Stimulated activated CD8-positive, alpha-beta memory T cell treated with anti-CD3 and anti-CD28 coated beads, Interleukin-15, amount 100 ng/mL, for 48 hours (primary cell): ENCODE results near the gene WNT9B.

ENCODE experiments used
- DNase-seq, 2 donors: peaks; one replicate each; pipeline ENCODE4 v3.0.0-alpha.2; 2020; ENCODE audit warnings: low read depth in 2 of 2

The WNT9B gene

DNA sequence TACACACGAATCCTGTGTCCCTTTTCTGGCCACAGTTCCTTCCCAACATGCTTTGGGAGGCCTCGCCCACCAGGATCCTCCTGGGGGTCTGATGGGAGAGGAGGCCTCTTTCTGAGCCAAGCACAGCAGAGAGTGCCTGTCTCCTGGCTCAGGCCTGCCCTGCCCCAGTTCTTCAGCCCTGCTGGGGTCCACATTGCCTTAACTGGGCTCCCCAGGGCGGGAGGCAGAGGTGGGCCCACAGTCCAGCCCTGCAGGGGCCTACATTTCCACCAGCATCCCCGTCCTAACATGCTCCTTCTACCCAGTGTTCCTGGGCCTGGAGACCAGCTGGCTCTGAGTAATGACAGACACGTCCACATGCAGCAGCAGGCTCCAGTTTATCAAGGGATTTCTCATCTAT lies 29.6 kb downstream of the WNT9B start:
- no peak for DNase-seq

DNA sequence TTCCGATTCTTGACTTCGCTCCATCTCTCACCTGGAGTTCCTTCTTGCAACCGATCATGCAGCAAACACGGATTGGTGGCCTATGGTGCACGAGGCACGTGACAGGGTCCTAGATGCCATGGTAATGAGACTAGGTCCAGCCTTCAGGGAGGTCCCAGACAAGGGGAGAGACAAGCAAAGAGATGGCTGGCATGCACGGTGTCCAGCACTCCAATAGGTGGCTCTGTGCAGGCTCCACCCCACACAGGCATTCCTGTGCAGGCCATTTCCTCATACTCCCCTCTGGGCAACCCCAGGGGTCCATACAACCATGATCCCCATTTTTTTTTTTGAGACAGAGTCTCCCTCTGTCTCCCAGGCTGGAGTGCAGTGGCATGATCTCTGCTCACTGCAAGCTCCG lies 31.3 kb downstream of the WNT9B start:
- no peak for DNase-seq

DNA sequence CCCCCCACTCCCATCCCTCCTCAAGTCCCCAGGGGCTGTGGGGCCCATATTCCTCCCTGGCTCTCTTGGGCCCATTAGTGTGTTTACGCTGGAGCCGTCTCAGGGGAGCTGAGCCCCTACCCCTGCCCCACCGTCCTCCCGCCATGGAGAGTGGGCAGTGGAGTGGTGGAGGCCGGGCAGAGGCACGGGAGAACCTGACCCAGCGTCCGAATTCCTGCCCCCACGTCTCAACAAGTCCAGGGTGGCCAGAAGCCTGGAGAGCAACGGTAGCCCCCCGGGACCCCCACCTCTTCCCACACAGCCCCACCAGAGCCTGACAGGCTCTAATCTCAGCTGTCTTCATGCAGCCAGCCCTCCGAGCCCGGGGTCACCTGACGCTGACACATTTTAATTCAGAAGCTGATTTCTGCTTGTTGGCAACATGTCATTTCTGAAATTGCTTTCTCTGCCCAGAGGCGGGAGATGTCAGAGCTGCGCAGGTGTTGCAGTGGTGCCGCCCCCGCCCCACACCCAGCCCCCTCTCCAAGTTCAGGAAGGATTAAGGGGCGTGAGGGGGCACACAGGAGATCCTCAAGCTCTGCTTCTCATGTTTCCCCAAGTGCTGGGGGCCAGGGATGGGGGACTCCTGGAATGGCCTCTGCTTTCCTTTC lies 32.6 kb downstream of the WNT9B start:
- no peak for DNase-seq

- DNase-seq = no peak
These were observed 33.2 kb downstream of the WNT9B start for GRCh38 chr17:46884552-46884951.

DNA sequence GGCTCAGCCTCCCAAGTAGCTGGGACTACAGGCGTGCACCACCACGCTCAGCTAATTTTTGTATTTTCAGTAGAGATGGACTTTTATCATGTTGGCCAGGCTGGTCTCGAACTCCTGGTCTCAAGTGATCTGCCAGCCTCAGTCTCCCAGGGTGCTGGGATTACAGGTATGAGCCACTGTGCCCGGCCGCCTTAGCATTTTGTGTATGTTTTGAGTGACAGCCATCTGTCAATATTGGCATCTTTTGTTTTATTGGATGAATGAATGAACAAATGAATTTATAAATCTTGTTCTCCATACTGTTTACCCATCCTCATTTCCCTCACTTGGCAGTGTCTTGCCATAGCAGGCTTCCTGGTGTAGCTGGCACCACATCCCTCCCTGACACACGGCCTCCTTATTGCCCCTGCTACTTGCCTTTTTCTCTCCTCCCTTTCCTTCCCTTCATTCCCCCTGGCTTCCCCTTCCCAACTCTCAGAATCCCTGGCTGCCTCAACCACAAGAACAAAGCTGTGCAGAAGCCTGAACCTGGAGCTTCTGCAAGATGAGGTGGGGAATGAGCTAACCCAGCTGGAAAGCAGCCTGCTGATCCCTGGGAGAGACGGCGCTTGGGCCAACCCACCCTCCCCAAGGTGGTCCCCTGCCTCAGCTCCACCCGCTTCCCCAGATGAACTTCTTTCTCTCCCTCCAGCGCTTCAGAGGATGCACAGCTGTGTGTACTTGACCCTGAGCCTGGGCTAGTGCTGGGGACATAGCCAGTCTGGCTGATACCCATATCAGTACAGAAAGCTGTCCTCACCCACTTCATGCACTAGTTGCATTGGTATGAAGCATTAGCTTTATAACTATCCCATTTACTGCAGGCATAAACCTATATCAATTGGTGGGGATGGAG lies 34.3 kb downstream of the WNT9B start:
- DNase-seq = no peak

GRCh38 chr17:46886310-46886663 lies 34.9 kb downstream of the WNT9B start:
- no peak for DNase-seq

GRCh38 chr17:46887717-46888116 lies 36.3 kb downstream of the WNT9B start:
- no peak for DNase-seq

DNA sequence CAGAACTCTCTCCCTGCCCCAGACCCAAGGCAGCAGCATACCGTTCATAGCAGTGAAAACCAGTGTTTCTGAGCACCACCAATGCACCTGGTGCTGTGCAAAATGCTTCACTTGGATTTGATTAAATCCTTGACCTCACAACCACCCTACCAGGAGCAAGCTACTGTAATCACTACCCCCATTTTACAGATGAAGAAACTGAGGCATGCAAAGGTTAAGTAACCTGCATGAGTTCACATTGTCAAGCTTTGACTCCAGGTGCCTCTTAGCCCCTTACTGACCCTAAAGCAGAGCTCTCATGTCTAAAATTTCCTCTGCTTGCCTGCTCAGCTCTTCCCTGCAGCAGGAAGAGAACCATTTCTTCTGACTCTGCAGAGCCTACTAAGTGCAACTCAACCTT lies 37.3 kb downstream of the WNT9B start:
- no peak for DNase-seq

DNA sequence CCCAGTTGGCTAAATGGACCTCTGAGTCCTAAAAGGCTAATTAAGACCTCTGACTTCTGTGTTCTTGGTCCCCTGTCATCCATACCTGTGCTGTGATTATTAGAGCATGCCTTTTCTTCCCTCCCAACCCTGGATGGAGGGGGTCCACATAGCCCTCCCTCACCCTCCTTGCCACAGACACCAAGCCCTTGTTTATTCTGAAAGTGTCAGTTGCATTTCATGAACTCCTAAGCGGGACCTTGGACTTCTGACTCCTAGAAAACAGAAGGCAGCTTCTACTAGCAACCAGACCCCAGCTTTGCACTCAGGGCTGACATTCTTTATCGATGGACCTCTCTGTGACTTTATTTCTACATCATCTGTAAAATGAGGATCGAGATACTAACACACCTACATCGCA lies 38.1 kb downstream of the WNT9B start:
- DNase-seq = no peak

DNA sequence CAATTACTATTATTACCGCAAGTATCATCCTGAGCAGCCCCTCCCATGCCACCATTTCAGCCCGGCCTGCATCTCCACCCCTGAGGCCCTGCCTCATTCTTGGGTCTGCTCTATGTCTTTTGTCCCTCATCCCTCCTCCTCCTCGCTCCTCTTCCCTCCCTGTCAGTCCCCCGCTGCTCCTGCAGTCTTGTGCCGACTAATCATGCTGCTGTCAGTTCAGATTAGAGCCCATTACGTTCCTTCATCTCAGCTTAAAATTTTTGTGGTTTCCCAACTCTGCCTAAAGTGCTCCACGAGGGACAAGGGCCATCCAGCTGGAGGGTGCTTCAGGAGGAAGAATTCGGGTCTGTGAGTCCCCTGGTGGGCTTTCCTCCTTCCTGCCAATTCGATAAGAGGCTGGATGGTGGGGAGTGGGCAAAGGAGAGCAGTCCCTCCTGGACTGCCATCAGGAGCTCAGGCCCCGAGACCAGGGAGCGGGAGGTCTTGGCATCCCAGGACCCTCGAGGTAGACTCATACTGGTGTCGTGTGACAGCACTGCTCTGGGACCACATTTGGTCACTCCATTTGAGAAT lies 38.7 kb downstream of the WNT9B start:
- DNase-seq = no peak

DNA sequence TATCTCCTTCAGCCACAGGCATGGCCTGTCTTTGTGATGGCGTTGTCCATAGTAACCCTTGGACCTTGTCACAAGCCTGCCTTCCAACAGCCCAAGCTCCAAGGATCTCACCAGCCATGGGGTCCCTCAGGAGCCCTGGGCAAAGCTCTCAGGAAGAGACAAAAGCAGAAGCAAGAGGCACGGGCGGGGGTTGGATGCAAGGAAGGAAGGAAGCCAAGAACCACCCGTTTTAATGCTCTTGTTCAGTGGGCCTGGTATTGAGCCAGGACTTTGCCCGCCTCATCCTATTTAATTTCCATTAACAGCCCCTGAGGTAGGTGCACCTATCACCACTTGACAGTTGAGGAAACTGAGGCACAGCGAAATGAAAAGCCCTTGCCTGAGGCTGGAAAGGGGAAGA lies 39.3 kb downstream of the WNT9B start:
- DNase-seq = no peak

DNA sequence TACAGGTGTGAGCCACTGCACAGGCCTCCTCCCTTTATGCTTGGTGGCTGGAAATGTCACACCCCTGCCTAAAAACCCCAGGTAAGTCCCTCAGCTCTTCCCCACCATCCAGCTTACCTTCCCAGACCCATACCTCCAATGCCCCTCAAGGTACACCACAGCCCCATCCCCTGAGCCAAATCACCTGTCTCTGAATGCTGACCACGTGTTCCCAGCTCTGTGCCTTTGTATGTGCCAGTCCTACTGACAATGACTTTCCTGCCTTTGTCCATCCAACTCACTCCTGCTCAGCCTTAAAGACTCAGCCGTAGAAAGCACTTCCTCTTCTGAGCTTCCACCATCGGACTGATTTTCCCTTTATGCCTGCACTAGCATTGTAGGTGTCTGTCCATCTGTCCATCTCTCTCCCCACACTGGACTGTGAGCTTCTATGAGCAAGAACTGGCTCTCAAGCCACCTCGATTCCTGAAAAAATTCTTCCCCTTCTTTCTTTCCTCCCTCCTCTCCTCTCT lies 40.9 kb downstream of the WNT9B start:
- no peak for DNase-seq

- no peak for DNase-seq
These were observed 42.6 kb downstream of the WNT9B start for GRCh38 chr17:46894024-46894423.

GRCh38 chr17:46894476-46895151 lies 43.2 kb downstream of the WNT9B start:
- DNase-seq = no peak

DNA sequence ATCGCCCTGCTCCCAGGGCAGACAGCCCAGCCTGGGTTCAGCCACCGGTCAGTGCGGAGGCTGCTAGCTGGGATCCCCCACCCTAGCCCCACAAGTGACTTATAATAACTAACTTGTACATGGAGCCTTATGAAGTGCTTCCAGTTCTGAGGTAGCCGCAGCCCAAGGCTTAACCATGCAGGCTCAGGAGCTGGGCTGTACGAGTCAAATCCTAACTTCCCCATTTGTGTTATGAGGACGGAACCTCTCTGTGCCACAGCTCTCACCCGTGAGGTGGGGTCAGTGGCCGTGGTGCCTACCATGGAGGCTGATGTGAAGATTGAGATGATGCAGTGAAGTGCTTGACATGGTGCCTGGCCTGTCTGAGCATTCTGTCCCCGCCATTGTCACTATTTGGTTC lies 43.8 kb downstream of the WNT9B start:
- DNase-seq = no peak

DNA sequence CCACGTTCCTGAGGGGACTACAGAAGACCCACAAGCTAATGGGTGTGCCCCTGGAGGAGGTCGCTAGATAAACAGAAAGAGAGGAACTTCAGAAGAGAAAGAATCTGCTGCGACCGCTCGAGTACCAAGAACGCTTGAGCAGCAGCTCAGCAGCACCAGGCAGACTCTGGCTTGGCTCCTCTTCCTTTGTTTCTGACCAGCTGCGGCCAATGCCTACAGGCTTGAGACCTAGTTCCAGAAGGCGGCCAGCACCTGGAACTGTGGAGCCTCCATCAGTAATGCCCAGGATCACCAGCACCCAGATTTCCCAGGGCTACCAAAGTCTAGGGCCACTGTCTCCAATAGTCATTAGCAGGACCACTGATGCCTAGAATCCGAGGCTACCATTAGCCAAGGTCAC lies 45.6 kb downstream of the WNT9B start:
- no peak for DNase-seq

DNA sequence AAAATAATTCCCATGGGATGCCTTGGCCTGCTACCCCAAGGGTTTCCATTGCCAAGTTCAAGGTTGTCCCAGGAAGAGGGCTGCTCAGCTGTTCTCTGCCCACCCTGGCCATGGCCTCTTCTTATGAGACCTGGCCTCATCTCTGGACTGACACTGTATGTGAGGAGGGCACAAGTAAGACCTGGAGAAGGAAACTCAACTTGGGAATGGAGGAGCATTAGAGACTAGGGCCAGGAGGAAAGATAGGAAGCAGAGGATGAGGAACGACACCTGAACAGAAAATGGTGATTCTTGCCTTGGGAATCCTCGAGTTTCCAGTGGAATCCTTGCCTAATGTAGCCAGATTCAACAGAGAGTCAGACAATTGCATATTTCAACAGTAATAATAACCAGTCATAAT lies 47.0 kb downstream of the WNT9B start:
- DNase-seq = no peak

- no peak for DNase-seq
These were observed 47.5 kb downstream of the WNT9B start for GRCh38 chr17:46898860-46899259.

- no peak for DNase-seq
These were observed 49.9 kb downstream of the WNT9B start for GRCh38 chr17:46901291-46901690.

- DNase-seq = no peak
These were observed 52.6 kb downstream of the WNT9B start for GRCh38 chr17:46903762-46904672.

DNA sequence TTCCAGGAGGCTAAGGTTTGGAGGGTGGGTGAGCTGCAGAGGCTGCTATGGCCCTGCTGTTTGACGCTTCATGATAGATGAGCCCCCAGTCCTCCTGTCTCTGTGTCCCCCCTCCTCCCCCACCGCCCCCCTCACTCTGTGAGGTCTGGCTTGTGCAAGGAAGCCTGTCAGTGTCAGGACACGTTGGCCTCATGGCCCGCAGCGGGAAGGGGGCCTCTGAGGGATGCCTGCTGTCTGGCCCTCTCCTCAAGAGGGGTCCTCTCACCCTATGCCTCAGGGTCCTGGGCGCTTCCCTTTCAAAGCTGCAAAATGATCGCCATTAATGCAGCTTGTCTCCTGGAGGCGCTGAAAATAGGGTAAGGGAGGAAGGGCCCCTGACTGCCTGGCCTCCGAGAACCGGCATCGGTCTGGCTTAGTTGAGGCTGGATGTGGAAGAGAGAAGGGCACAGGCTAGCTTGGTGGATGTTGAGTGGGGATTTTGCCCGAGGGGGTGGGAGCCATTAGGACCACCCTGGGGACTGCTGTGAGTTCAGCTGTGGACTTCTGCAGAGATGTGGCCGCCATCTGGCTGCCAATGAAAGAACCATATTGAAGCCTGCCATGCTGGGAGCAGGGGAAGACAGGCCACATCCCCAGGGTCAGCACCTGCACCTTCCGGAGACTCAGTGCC lies 56.8 kb downstream of the WNT9B start:
- no peak for DNase-seq
